HEK293T (cell line): ENCODE data around the gene PCBP3.
"Not testable (repeated sequence)": the region's sequence is repeated elsewhere in the genome, so short reads cannot be mapped to it uniquely, and the experiment has no call there.

Experiments used
- CTCF ChIA-PET: fragments of 350-600 bp; formaldehyde crosslinking; extraction: SDS; loops from one replicate; lab custom pipeline; 2021; ENCODE audit warnings: antibody characterized with exemption, inconsistent platforms; lab: Yijun Ruan, JAX
- POLR2A ChIA-PET: fragments of 350-600 bp; formaldehyde crosslinking; extraction: SDS; loops from one replicate; lab custom pipeline; 2020; ENCODE audit warnings: antibody characterized with exemption, inconsistent platforms; lab: Yijun Ruan, JAX
- DNase-seq: peaks from one replicate; pipeline ENCODE4 v3.0.0; 2012; ENCODE audit warnings: mixed read lengths; ENCODE audit errors: extremely low spot score
- ARNT ChIP-seq: fragments of 450-650 bp; IDR thresholded peaks from 2 replicates; pipeline ENCODE4 v1.6.1; 2017; ENCODE audit warnings: mild to moderate bottlenecking
- BHLHE40 ChIP-seq: fragments of 450-650 bp; IDR thresholded peaks from 2 replicates; pipeline ENCODE4 v1.6.1; 2016; ENCODE audit warnings: mild to moderate bottlenecking, moderate library complexity, borderline replicate concordance
- CTBP1 ChIP-seq: fragments of 450-650 bp; IDR thresholded peaks from 2 replicates; pipeline ENCODE4 v1.6.1; 2016; ENCODE audit warnings: borderline replicate concordance
- ELF4 ChIP-seq: fragments of 450-650 bp; IDR thresholded peaks from 2 replicates; pipeline ENCODE4 v1.6.1; 2017; ENCODE audit warnings: antibody characterized with exemption
- FOXA1 ChIP-seq: fragments of 450-650 bp; IDR thresholded peaks from 2 replicates; pipeline ENCODE4 v1.6.1; 2016; ENCODE audit warnings: mild to moderate bottlenecking
- FOXK2 ChIP-seq: fragments of 450-650 bp; IDR thresholded peaks from 2 replicates; pipeline ENCODE4 v1.6.1; 2016; ENCODE audit warnings: mild to moderate bottlenecking
- FOXM1 ChIP-seq: fragments of 450-650 bp; IDR thresholded peaks from 2 replicates; pipeline ENCODE4 v1.6.1; 2017; ENCODE audit warnings: mild to moderate bottlenecking, borderline replicate concordance
- HDGF ChIP-seq: fragments of 450-650 bp; IDR thresholded peaks from 2 replicates; pipeline ENCODE4 v1.6.1; 2017; ENCODE audit warnings: antibody characterized with exemption, borderline replicate concordance
- L3MBTL2 ChIP-seq: fragments of 450-650 bp; conservative IDR thresholded peaks from 2 replicates; pipeline ENCODE4 v1.6.1; 2016; ENCODE audit warnings: mild to moderate bottlenecking
- LEF1 ChIP-seq: fragments of 450-650 bp; IDR thresholded peaks from 2 replicates; pipeline ENCODE4 v1.6.1; 2017; ENCODE audit warnings: mild to moderate bottlenecking, borderline replicate concordance
- NFRKB ChIP-seq: fragments of 450-650 bp; IDR thresholded peaks from 2 replicates; pipeline ENCODE4 v1.6.1; 2016; ENCODE audit warnings: mild to moderate bottlenecking, moderate library complexity
- PKNOX1 ChIP-seq: fragments of 450-650 bp; IDR thresholded peaks from 2 replicates; pipeline ENCODE4 v1.6.1; 2016
- SP1 ChIP-seq: fragments of 450-650 bp; IDR thresholded peaks from 2 replicates; pipeline ENCODE4 v1.6.1; 2017
- SUZ12 ChIP-seq: fragments of 450-650 bp; IDR thresholded peaks from 2 replicates; pipeline ENCODE4 v1.6.1; 2016; ENCODE audit warnings: mild to moderate bottlenecking
- TARDBP ChIP-seq: fragments of 450-650 bp; IDR thresholded peaks from 2 replicates; pipeline ENCODE4 v1.6.1; 2016
- ZNF384 ChIP-seq: fragments of 450-650 bp; IDR thresholded peaks from 2 replicates; pipeline ENCODE4 v1.6.1; 2016

PCBP3 gene

GRCh38 chr21:45950740-45951515 is 307.4 kb downstream of the PCBP3 start:
- ChIA-PET CTCF (no interaction called here), POLR2A (no interaction called here)
- DNase-seq: no peak
- TF ChIP-seq CTBP1 (no peak), ARNT (no peak)

- TF ChIP-seq SP1 (no peak), FOXA1 (no peak), SUZ12 (no peak), HDGF (no peak), FOXM1 (no peak), FOXK2 (no peak), PKNOX1 (no peak), TARDBP (no peak), BHLHE40 (no peak), ARNT (no peak), ZNF384 (no peak), L3MBTL2 (no peak), ELF4 (no peak), NFRKB (no peak), LEF1 (no peak), CTBP1 (no peak)
- POLR2A ChIA-PET: no interaction called here
- no peak for DNase-seq
- CTCF ChIA-PET: no interaction called here
Observed at GRCh38 chr21:45951676-45952075, 308.2 kb downstream of the PCBP3 start.

- POLR2A ChIA-PET, DNase-seq, CTCF ChIA-PET: not testable (repeated sequence)
Observed at GRCh38 chr21:45952527-45952926, 309.0 kb downstream of the PCBP3 start.

- no peak for DNase-seq
- CTCF ChIA-PET: no interaction called here
- POLR2A ChIA-PET: no interaction called here
- no peak for TF ChIP-seq ZNF384
- no peak for TF ChIP-seq NFRKB
- no peak for TF ChIP-seq ARNT
- TF ChIP-seq CTBP1: no peak
- TF ChIP-seq SUZ12: no peak
- TF ChIP-seq PKNOX1: no peak
- TF ChIP-seq FOXM1: no peak
- TF ChIP-seq L3MBTL2: no peak
- no peak for TF ChIP-seq LEF1
- no peak for TF ChIP-seq TARDBP
- TF ChIP-seq HDGF: no peak
- TF ChIP-seq ELF4: no peak
Observed at GRCh38 chr21:45952974-45953373, 309.4 kb downstream of the PCBP3 start.

GRCh38 chr21:45954261-45954660 is 310.7 kb downstream of the PCBP3 start:
- TF ChIP-seq BHLHE40 (no peak), L3MBTL2 (no peak), PKNOX1 (no peak), ELF4 (no peak), ARNT (no peak), SP1 (no peak)
- no peak for DNase-seq
- POLR2A ChIA-PET: no interaction called here
- CTCF ChIA-PET: interaction anchor here (0.6 to 1.0 kb wide), 2 partner anchors 8 to 19 kb away, joined by 3 to 6 read pairs; no protein-coding TSS in a partner anchor

GRCh38 chr21:45954921-45955320 is 311.4 kb downstream of the PCBP3 start:
- CTCF ChIA-PET: interaction anchor here (0.6 to 1.0 kb wide), 2 partner anchors 9 to 19 kb away, joined by 3 to 6 read pairs; no protein-coding TSS in a partner anchor
- DNase-seq: no peak
- POLR2A ChIA-PET: no interaction called here
- TF ChIP-seq FOXA1: no peak
- TF ChIP-seq FOXM1: no peak
- no peak for TF ChIP-seq ZNF384
- no peak for TF ChIP-seq FOXK2
- TF ChIP-seq NFRKB: no peak
- TF ChIP-seq HDGF: no peak
- TF ChIP-seq SP1: no peak
- no peak for TF ChIP-seq BHLHE40

- TF ChIP-seq ELF4 (no peak), PKNOX1 (no peak), BHLHE40 (no peak), FOXK2 (no peak), L3MBTL2 (no peak), FOXA1 (no peak), HDGF (no peak), ZNF384 (no peak), ARNT (no peak), LEF1 (no peak)
- POLR2A ChIA-PET: no interaction called here
Observed at GRCh38 chr21:45957551-45957950, 314.0 kb downstream of the PCBP3 start.

More at GRCh38 chr21:45957551-45957950, 314.0 kb downstream of the PCBP3 start:
- CTCF ChIA-PET: interaction anchor here (1.3 kb wide), 1 partner anchor 13 kb away, joined by 3 read pairs; no protein-coding TSS in a partner anchor
- no peak for DNase-seq
